T-cell (primary cell): ENCODE data around the gene DLX6. TPM values are rescaled to one million over a fixed set of nuclear protein-coding genes. Genes with fewer than 3 reads are reported as not detected.

Experiments used
- ATAC-seq, 4 experiments: fragments of 200-7000 bp in 3 of 4; fragments of 150-1000 bp in 1 of 4; cut with Tn5 transposase; replicated peaks in 1 of 4; 1 replicate in 3 of 4; 2 replicates in 1 of 4; pipeline ENCODE4 v1.10.0; 2021; ENCODE audit warnings: moderate library complexity in 3 of 4, mild to moderate bottlenecking in 2 of 4, moderate number of reproducible peaks in 1 of 4
- CTCF ChIA-PET, 2 donors: fragments of 300-600 bp; sonication (Branson Sonifier 250); formaldehyde crosslinking; loops; one replicate each; lab custom pipeline; 2022; ENCODE audit warnings: antibody characterized with exemption in 2 of 2; lab: Charles Lee
- POLR2A ChIA-PET, 2 donors: fragments of 300-600 bp; sonication (Branson Sonifier 250); formaldehyde crosslinking; loops; one replicate each; lab custom pipeline; 2022; ENCODE audit warnings: antibody characterized with exemption in 2 of 2; lab: Charles Lee
- DNase-seq, 35 experiments: peaks; one replicate each; pipeline versions ENCODE4 v3.0.0 to v3.0.0-alpha.2; 2013 to 2023
- H3K27ac ChIP-seq: one replicate; pipeline ENCODE4 v1.5.1; 2013; ENCODE audit warnings: low read length
- H3K27me3 ChIP-seq, 2 experiments: replicated peaks in 1 of 2; 1 replicate in 1 of 2; 2 replicates in 1 of 2; pipeline versions ENCODE4 v1.6.1 to v1.7.0; 2013; ENCODE audit warnings: low read length in 1 of 2, mixed read lengths in 1 of 2; ENCODE audit not compliant: control insufficient read depth in 2 of 2, insufficient read depth in 2 of 2; ENCODE audit errors: extremely low read depth in 1 of 2
- H3K36me3 ChIP-seq, 2 donors: 1 replicate in 1 of 2; 2 replicates in 1 of 2; pipeline versions ENCODE4 v1.6.1 to v1.7.0; 2013; ENCODE audit warnings: low read length in 1 of 2; ENCODE audit not compliant: control insufficient read depth in 2 of 2, insufficient read depth in 1 of 2; ENCODE audit errors: extremely low read depth in 1 of 2
- H3K4me1 ChIP-seq, 2 experiments: 1 replicate in 1 of 2; 2 replicates in 1 of 2; pipeline versions ENCODE4 v1.6.1 to v1.7.0; 2013; ENCODE audit warnings: low read length in 2 of 2, mixed read lengths in 1 of 2; ENCODE audit not compliant: insufficient read depth in 2 of 2, control insufficient read depth in 1 of 2; ENCODE audit errors: extremely low read depth in 1 of 2
- H3K4me3 ChIP-seq, 2 donors: 1 replicate in 1 of 2; 2 replicates in 1 of 2; pipeline versions ENCODE4 v1.5.1 to v1.7.0; 2013; ENCODE audit warnings: mild to moderate bottlenecking in 2 of 2, low read length in 1 of 2, moderate library complexity in 1 of 2; ENCODE audit not compliant: control insufficient read depth in 1 of 2; ENCODE audit errors: extremely low read depth in 1 of 2
- H3K9me3 ChIP-seq: 2 replicates; pipeline ENCODE4 v1.7.0; 2013
- H3K27ac Mint-ChIP-seq, 2 donors: one replicate each; pipeline ENCODE4 v1.8.0; 2020 to 2021; ENCODE audit warnings: mild to moderate bottlenecking in 2 of 2, mixed read lengths in 2 of 2
- H3K27me3 Mint-ChIP-seq, 2 donors: one replicate each; pipeline ENCODE4 v1.8.0; 2021 to 2022; ENCODE audit warnings: mixed read lengths in 2 of 2
- H3K36me3 Mint-ChIP-seq: one replicate; pipeline ENCODE4 v1.8.0; 2021; ENCODE audit warnings: mixed read lengths
- H3K4me1 Mint-ChIP-seq, 3 donors: one replicate each; pipeline ENCODE4 v1.8.0; 2020 to 2022; ENCODE audit warnings: mixed read lengths in 3 of 3, mild to moderate bottlenecking in 1 of 3
- H3K4me3 Mint-ChIP-seq, 3 donors: one replicate each; pipeline ENCODE4 v1.8.0; 2020 to 2022; ENCODE audit warnings: mild to moderate bottlenecking in 3 of 3, mixed read lengths in 3 of 3, moderate library complexity in 3 of 3
- H3K9me3 Mint-ChIP-seq, 3 donors: one replicate each; pipeline ENCODE4 v1.8.0; 2020 to 2022; ENCODE audit warnings: mixed read lengths in 3 of 3
- WGBS: methylation state at CpG from one replicate; pipeline ENCODE4 v1.1.5; 2013; ENCODE audit warnings: missing lambda C conversion rate; ENCODE audit not compliant: insufficient coverage; 5-methylcytosine and 5-hydroxymethylcytosine counted together
- total RNA-seq, 35 experiments: library from RNA in 6 of 35; stranded (reverse) in 6 of 35; fragments of 120-200 nt in 1 of 35; gene quantifications; one replicate each; pipeline versions ENCODE4 v1.2.1 to v1.2.4 and lab custom pipeline; 2013 to 2026

The DLX6 gene
- total RNA-seq, 5 donors from 2014 or later (not counting 1 experiment from before 2014, with no cell fraction given), result not detected

- Mint-ChIP-seq H3K36me3 (no peaks in the 10 kb centered on the region), H3K27me3 (peaks cover 69 to 84% of the 10 kb centered on the region in 2 donors), H3K4me3 (peak overlapping the region in 1 of 3 donors; percentile 81), H3K27ac (no peak overlapping the region), H3K4me1 (peaks cover 17 to 26% (median 22%) of the 10 kb centered on the region in 3 donors), H3K9me3 (no peaks in the 10 kb centered on the region)
- POLR2A ChIA-PET, result no interaction called here
- 15% methylated on average over 32 of the region's 49 CpGs for WGBS
- no peaks in the 10 kb centered on the region for H3K9me3 ChIP-seq
- H3K4me1 ChIP-seq, result peaks cover 0 to 35% of the 10 kb centered on the region in 2 experiments
- H3K4me3 ChIP-seq, result no peak overlapping the region
- CTCF ChIA-PET, result interaction anchor here in 1 of 2 donors (0.6 kb wide), 1 partner anchor 64 kb away, joined by 3 read pairs; no protein-coding TSS in a partner anchor
- ATAC-seq (no peak), DNase-seq (no peak)
- no peak overlapping the region for H3K27ac ChIP-seq
- peaks cover 22 to 73% of the 10 kb centered on the region in 2 experiments for H3K27me3 ChIP-seq
- no peaks in the 10 kb centered on the region for H3K36me3 ChIP-seq
Measured at GRCh38 chr7:97003262-97004246, 1.8 kb upstream of the DLX6 start.

GRCh38 chr7:97004247-97005182, 838 bp upstream of the DLX6 start:
- H3K27me3 Mint-ChIP-seq, result peaks cover 68 to 83% of the 10 kb centered on the region in 2 donors
- Histone ChIP-seq H3K27ac (no peak overlapping the region), H3K9me3 (no peaks in the 10 kb centered on the region), H3K36me3 (no peaks in the 10 kb centered on the region), H3K27me3 (peaks cover 20 to 66% of the 10 kb centered on the region in 2 experiments), H3K4me1 (peaks cover 0 to 35% of the 10 kb centered on the region in 2 experiments), H3K4me3 (peak overlapping the region in 1 of 2 donors; percentile 58)
- no peaks in the 10 kb centered on the region for H3K9me3 Mint-ChIP-seq
- peak overlapping the region in 1 of 2 donors; percentile 50 for H3K27ac Mint-ChIP-seq
- POLR2A ChIA-PET, result interaction anchor here (0.6 to 0.7 kb wide), 2 partner anchors 21 to 1081 kb away, joined by 6 to 9 read pairs; no protein-coding TSS in a partner anchor
- ATAC-seq, result no peak
- CTCF ChIA-PET, result interaction anchor here in 1 of 2 donors (0.6 kb wide), 1 partner anchor 56 kb away, joined by 3 read pairs; no protein-coding TSS in a partner anchor
- no peak for DNase-seq
- 0% methylated on average over 3 of the region's 20 CpGs for WGBS
- peaks cover 17 to 26% (median 22%) of the 10 kb centered on the region in 3 donors for H3K4me1 Mint-ChIP-seq
- peak overlapping the region; percentile 47 to 81 (median 62) for H3K4me3 Mint-ChIP-seq
- no peaks in the 10 kb centered on the region for H3K36me3 Mint-ChIP-seq

DNA sequence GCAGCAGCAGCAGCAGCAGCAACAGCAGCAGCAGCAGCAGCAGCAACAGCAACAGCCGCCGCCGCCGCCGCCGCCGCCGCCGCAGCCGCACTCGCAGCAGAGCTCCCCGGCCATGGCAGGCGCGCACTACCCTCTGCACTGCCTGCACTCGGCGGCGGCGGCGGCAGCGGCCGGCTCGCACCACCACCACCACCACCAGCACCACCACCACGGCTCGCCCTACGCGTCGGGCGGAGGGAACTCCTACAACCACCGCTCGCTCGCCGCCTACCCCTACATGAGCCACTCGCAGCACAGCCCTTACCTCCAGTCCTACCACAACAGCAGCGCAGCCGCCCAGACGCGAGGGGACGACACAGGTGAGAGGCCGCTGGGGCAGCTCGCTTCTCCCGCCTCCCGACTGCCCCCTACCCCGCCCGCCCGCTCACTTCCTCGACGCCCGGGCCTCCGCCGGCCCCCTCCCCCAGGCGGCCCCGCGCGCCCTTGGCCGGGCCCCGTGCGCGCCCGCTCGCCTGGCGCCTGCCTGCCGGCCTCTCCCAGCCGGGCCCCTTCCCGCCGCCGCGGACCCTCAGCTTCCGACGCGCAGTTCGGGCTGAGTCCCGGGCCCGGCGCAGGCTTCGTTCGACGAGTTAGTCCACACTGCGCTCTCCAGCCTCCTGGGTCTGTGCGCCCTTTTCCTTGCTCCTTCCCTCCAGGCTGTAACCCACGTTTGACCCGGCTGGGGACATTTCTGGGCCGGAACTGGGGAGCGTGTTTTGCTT, 882 bp downstream of the DLX6 start:
- Histone ChIP-seq H3K4me1 (peaks cover 0 to 35% of the 10 kb centered on the region in 2 experiments), H3K9me3 (no peaks in the 10 kb centered on the region), H3K27ac (no peak overlapping the region), H3K4me3 (peak overlapping the region; percentile 23 to 58), H3K27me3 (peaks cover 13 to 67% of the 10 kb centered on the region in 2 experiments), H3K36me3 (no peaks in the 10 kb centered on the region)
- ChIA-PET CTCF (interaction anchor here (0.6 to 0.7 kb wide), 5 partner anchors 9 to 1088 kb away, joined by 3 to 6 read pairs (median 4); no protein-coding TSS in a partner anchor), POLR2A (interaction anchor here in 1 of 2 donors (0.6 kb wide), 1 partner anchor 78 kb away, joined by 3 read pairs; no protein-coding TSS in a partner anchor)
- Mint-ChIP-seq H3K36me3 (no peaks in the 10 kb centered on the region), H3K4me3 (peak overlapping the region; percentile 62 to 81 (median 76)), H3K27ac (peak overlapping the region in 1 of 2 donors; percentile 43), H3K4me1 (peaks cover 17 to 26% (median 22%) of the 10 kb centered on the region in 3 donors), H3K9me3 (no peaks in the 10 kb centered on the region), H3K27me3 (peaks cover 67 to 81% of the 10 kb centered on the region in 2 donors)
- ATAC-seq, result peak; percentile 65 to 77 (median 71)
- 2% methylated on average over 74 of the region's 83 CpGs for WGBS
- DNase-seq, result peak in 19 of 35 experiments; percentile 16 to 51 (median 29)

DNA sequence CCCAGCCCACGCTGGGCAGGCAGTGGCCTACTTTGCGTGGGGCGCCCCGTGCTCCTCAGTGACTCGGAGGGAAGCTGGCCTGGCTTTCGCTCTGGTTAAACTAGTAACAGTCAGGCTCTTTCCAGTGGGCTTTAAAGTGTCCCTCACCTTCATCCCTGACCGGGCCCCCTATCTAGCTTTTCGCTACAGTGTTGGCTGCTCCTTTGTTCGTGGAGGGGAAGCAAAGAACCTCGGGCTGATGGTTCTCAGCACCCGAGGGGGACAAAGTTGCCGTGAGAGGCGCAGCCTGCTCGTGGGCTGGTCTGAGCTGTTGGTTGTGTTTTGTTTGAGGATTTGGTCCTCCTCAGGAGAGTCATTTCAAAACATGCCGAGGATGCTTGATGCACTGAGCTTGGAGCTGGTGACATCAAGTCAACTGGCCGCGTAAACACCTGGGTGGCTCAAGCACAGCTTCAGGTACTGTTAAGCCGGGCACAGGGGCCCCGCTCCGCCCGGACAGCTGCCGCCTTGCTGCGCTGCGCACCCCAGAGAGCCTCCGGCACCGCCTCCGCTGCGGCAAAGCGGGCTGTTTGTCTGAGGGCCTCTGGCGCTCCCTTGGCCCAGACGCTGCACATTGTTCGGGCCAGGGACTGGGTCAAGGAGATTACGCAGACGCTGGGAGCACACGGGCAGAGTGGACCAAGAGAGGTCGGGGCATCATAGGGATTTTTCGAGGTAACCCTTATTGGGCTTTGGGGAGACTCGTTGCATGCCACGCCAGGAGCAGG, 1.6 kb downstream of the DLX6 start:
- H3K27ac Mint-ChIP-seq, result peak overlapping the region in 1 of 2 donors; percentile 43
- CTCF ChIA-PET, result interaction anchor here in 1 of 2 donors (0.6 kb wide), 1 partner anchor 1016 kb away, joined by 5 read pairs; no protein-coding TSS in a partner anchor
- Histone ChIP-seq H3K9me3 (peaks cover 3% of the 10 kb centered on the region), H3K36me3 (no peaks in the 10 kb centered on the region), H3K27ac (no peak overlapping the region), H3K4me3 (peak overlapping the region in 1 of 2 donors; percentile 46), H3K27me3 (peaks cover 13 to 63% of the 10 kb centered on the region in 2 experiments), H3K4me1 (peaks cover 0 to 35% of the 10 kb centered on the region in 2 experiments)
- peaks cover 68 to 81% of the 10 kb centered on the region in 2 donors for H3K27me3 Mint-ChIP-seq
- WGBS, result 10% methylated on average over 35 of the region's 39 CpGs
- POLR2A ChIA-PET, result no interaction called here
- peaks cover 2 to 7% (median 6%) of the 10 kb centered on the region in 3 donors for H3K9me3 Mint-ChIP-seq
- DNase-seq (peak in 1 of 35 experiments; percentile 17), ATAC-seq (peak in 1 of 4 experiments; percentile 8)
- no peaks in the 10 kb centered on the region for H3K36me3 Mint-ChIP-seq
- H3K4me1 Mint-ChIP-seq, result peaks cover 17 to 26% (median 22%) of the 10 kb centered on the region in 3 donors
- peak overlapping the region; percentile 59 to 81 (median 76) for H3K4me3 Mint-ChIP-seq

- Mint-ChIP-seq H3K4me3 (peak overlapping the region in 1 of 3 donors; percentile 81), H3K9me3 (peaks cover 3 to 8% (median 7%) of the 10 kb centered on the region in 3 donors), H3K27ac (no peak overlapping the region), H3K36me3 (no peaks in the 10 kb centered on the region), H3K4me1 (peaks cover 17 to 26% (median 22%) of the 10 kb centered on the region in 3 donors), H3K27me3 (peaks cover 67 to 81% of the 10 kb centered on the region in 2 donors)
- Histone ChIP-seq H3K4me1 (peaks cover 0 to 35% of the 10 kb centered on the region in 2 experiments), H3K4me3 (no peak overlapping the region), H3K27ac (no peak overlapping the region), H3K27me3 (peaks cover 10 to 61% of the 10 kb centered on the region in 2 experiments), H3K36me3 (no peaks in the 10 kb centered on the region), H3K9me3 (peaks cover 3% of the 10 kb centered on the region)
- WGBS, result 54% methylated on average over 3 of the region's 8 CpGs
- POLR2A ChIA-PET, result no interaction called here
- ATAC-seq (no peak), DNase-seq (no peak)
- CTCF ChIA-PET, result no interaction called here
Measured at GRCh38 chr7:97007583-97007861, 2.2 kb downstream of the DLX6 start.
